ENCODE results near the gene SLX4. TPM values are rescaled to one million over a fixed set of nuclear protein-coding genes. Genes with fewer than 3 reads are reported as not detected.

Gene SLX4, protein sequence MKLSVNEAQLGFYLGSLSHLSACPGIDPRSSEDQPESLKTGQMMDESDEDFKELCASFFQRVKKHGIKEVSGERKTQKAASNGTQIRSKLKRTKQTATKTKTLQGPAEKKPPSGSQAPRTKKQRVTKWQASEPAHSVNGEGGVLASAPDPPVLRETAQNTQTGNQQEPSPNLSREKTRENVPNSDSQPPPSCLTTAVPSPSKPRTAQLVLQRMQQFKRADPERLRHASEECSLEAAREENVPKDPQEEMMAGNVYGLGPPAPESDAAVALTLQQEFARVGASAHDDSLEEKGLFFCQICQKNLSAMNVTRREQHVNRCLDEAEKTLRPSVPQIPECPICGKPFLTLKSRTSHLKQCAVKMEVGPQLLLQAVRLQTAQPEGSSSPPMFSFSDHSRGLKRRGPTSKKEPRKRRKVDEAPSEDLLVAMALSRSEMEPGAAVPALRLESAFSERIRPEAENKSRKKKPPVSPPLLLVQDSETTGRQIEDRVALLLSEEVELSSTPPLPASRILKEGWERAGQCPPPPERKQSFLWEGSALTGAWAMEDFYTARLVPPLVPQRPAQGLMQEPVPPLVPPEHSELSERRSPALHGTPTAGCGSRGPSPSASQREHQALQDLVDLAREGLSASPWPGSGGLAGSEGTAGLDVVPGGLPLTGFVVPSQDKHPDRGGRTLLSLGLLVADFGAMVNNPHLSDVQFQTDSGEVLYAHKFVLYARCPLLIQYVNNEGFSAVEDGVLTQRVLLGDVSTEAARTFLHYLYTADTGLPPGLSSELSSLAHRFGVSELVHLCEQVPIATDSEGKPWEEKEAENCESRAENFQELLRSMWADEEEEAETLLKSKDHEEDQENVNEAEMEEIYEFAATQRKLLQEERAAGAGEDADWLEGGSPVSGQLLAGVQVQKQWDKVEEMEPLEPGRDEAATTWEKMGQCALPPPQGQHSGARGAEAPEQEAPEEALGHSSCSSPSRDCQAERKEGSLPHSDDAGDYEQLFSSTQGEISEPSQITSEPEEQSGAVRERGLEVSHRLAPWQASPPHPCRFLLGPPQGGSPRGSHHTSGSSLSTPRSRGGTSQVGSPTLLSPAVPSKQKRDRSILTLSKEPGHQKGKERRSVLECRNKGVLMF (N-terminal part only)
- polyA plus RNA-seq (2012; ENCODE audit: insufficient read length, low read depth) = 1.3 TPM

DNA sequence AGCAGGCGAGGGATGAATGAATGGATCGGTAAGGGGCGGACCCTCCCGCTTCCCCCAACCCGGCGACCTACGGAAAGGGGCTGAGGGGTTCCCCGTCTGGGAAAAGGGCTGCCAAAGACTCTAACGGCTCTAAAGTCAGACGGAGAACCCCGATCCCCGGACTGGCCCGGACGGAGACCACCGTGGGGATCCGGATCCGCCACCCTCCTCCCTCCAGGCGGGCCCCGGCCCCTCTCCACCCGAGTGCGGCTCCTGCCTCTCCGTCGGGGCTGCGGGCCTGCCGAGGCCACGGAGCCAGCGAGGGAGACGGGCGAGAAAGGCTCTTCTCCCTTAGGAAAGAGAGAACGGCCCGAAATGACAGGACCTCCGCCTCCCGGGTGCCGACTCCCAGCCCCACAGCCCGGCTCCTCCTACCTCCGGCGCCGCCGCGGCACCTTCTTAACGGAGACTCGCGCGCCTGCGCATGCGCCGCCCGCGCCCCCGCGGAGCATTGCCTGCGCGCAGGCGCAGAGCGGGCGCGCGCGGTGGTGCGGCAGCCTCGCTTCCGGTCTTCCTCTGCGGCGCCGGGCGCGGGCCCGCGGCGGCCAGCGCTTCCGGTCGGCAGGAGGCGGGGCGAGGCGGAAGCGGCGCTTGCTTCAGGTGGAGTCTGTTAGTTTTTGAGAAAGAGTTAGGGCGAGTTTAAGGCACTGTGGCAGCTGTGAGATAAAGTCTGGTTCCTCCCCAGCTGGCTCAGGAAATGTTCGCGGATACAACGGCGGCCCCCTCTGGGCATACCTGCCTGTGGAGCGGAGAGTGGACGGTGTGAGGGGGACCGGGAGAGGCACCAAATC, at the start of gene SLX4:
Gene SLX4 (minus strand): TSS at position 461 of the 830 bp plus-strand sequence. CDS start 2,642 bp downstream, outside the sequence.
- TF ChIP-seq, protein P1, sequence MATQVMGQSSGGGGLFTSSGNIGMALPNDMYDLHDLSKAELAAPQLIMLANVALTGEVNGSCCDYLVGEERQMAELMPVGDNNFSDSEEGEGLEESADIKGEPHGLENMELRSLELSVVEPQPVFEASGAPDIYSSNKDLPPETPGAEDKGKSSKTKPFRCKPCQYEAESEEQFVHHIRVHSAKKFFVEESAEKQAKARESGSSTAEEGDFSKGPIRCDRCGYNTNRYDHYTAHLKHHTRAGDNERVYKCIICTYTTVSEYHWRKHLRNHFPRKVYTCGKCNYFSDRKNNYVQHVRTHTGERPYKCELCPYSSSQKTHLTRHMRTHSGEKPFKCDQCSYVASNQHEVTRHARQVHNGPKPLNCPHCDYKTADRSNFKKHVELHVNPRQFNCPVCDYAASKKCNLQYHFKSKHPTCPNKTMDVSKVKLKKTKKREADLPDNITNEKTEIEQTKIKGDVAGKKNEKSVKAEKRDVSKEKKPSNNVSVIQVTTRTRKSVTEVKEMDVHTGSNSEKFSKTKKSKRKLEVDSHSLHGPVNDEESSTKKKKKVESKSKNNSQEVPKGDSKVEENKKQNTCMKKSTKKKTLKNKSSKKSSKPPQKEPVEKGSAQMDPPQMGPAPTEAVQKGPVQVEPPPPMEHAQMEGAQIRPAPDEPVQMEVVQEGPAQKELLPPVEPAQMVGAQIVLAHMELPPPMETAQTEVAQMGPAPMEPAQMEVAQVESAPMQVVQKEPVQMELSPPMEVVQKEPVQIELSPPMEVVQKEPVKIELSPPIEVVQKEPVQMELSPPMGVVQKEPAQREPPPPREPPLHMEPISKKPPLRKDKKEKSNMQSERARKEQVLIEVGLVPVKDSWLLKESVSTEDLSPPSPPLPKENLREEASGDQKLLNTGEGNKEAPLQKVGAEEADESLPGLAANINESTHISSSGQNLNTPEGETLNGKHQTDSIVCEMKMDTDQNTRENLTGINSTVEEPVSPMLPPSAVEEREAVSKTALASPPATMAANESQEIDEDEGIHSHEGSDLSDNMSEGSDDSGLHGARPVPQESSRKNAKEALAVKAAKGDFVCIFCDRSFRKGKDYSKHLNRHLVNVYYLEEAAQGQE (IDR thresholded peaks at IDR 0.05; ENCODE audit: insufficient read depth in 1 of 2, low read depth in 2 of 2, low read length in 2 of 2) = no peak
- TF ChIP-seq TAF1 (IDR thresholded peaks at IDR 0.05; ENCODE audit: borderline replicate concordance, insufficient read depth, low read length) (peak; percentile 73; the same call in 1 of the 2 replicates), SIN3A (IDR thresholded peaks at IDR 0.05; ENCODE audit: borderline replicate concordance, insufficient read depth, low read length) (peak; percentile 22; the same call in 1 of the 2 replicates), POLR2AphosphoS5 (IDR thresholded peaks at IDR 0.05; ENCODE audit: low read depth, low read length) (peak; percentile 73; the same call in 1 of the 2 replicates), FOXP2 (optimal IDR thresholded peaks at IDR 0.05; ENCODE audit: borderline replicate concordance, extremely low read depth, extremely low read length, insufficient read depth) (peak; percentile 9)

- TF ChIP-seq TAF1 (IDR thresholded peaks at IDR 0.05; ENCODE audit: borderline replicate concordance, insufficient read depth, low read length) = no peak
- no peak for TF ChIP-seq FOXP2 (optimal IDR thresholded peaks at IDR 0.05; ENCODE audit: borderline replicate concordance, extremely low read depth, extremely low read length, insufficient read depth)
- TF ChIP-seq SIN3A (IDR thresholded peaks at IDR 0.05; ENCODE audit: borderline replicate concordance, insufficient read depth, low read length) = no peak
- no peak for TF ChIP-seq POLR2AphosphoS5 (IDR thresholded peaks at IDR 0.05; ENCODE audit: low read depth, low read length)
- TF ChIP-seq, protein P1 (IDR thresholded peaks at IDR 0.05; ENCODE audit: insufficient read depth in 1 of 2, low read depth in 2 of 2, low read length in 2 of 2) = no peak
Measured at GRCh38 chr16:3659251-3659650, 47.8 kb upstream of the SLX4 start.

- TF ChIP-seq TAF1 (IDR thresholded peaks at IDR 0.05; ENCODE audit: borderline replicate concordance, insufficient read depth, low read length) (no peak), SIN3A (IDR thresholded peaks at IDR 0.05; ENCODE audit: borderline replicate concordance, insufficient read depth, low read length) (no peak), FOXP2 (optimal IDR thresholded peaks at IDR 0.05; ENCODE audit: borderline replicate concordance, extremely low read depth, extremely low read length, insufficient read depth) (no peak), POLR2AphosphoS5 (IDR thresholded peaks at IDR 0.05; ENCODE audit: low read depth, low read length) (no peak)
- TF ChIP-seq, protein P1 (IDR thresholded peaks at IDR 0.05; ENCODE audit: insufficient read depth in 1 of 2, low read depth in 2 of 2, low read length in 2 of 2) = no peak
Measured at GRCh38 chr16:3656491-3657468, 45.4 kb upstream of the SLX4 start.
